Measurements from ENCODE around the gene TANGO2.

- TF ChIP-seq CTCF (IDR thresholded peaks at IDR 0.05 in 2 of 3, conservative IDR thresholded peaks at IDR 0.05 in 1 of 3; ENCODE audit: control insufficient read depth in 2 of 3, extremely low read depth in 1 of 3, insufficient read depth in 1 of 3, low read depth in 3 of 3, low read length in 3 of 3) (0 out of 6 replicates have a peak, but pooled peaks of 1 of the 3 experiments have one; percentile 15), PML (IDR thresholded peaks at IDR 0.05; ENCODE audit: low read length) (no peak), CBFB (IDR thresholded peaks at IDR 0.05; ENCODE audit: low read depth) (no peak), ZNF24 (IDR thresholded peaks at IDR 0.05) (no peak), RCOR1 (conservative IDR thresholded peaks at IDR 0.05; ENCODE audit: low read depth, low read length) (no peak), POLR2A (IDR thresholded peaks at IDR 0.05; ENCODE audit: low read depth, low read length) (no peak), RFX5 (IDR thresholded peaks at IDR 0.05; ENCODE audit: low read depth, low read length) (no peak), ETV6 (conservative IDR thresholded peaks at IDR 0.05 in 1 of 2, IDR thresholded peaks at IDR 0.05 in 1 of 2; ENCODE audit: borderline replicate concordance in 1 of 2, low read depth in 1 of 2) (no peak), HCFC1 (IDR thresholded peaks at IDR 0.05; ENCODE audit: low read length) (no peak), MAX (IDR thresholded peaks at IDR 0.05; ENCODE audit: low read depth, low read length) (no peak), ATF7 (IDR thresholded peaks at IDR 0.05; ENCODE audit: low read depth) (no peak)
These were observed 2.2 kb downstream of the TANGO2 start for GRCh38 chr22:20022978-20023613.
